ENCODE data around the gene UQCC5.

UQCC5 gene

GRCh38 chr3:52512105-52512504 is 24.3 kb upstream of the UQCC5 start (continued):
- no peak for TF ChIP-seq KLF10 (tag by site-specific recombination; IDR thresholded peaks at IDR 0.05)

GRCh38 chr3:52512727-52513126 is 23.7 kb upstream of the UQCC5 start:
- H3K9me3 ChIP-seq (ENCODE audit: control insufficient read depth, insufficient read depth, low read depth, low read length): no peaks in the 10 kb centered on the region
- no peak overlapping the region for H3K4me3 ChIP-seq (ENCODE audit: low read depth, low read length)
- H3K27ac ChIP-seq (ENCODE audit: extremely low read depth, low read depth, low read length): no peak overlapping the region
- TF ChIP-seq ZNF548 (tag by site-specific recombination; IDR thresholded peaks at IDR 0.05): no peak
- TF ChIP-seq, protein P1, sequence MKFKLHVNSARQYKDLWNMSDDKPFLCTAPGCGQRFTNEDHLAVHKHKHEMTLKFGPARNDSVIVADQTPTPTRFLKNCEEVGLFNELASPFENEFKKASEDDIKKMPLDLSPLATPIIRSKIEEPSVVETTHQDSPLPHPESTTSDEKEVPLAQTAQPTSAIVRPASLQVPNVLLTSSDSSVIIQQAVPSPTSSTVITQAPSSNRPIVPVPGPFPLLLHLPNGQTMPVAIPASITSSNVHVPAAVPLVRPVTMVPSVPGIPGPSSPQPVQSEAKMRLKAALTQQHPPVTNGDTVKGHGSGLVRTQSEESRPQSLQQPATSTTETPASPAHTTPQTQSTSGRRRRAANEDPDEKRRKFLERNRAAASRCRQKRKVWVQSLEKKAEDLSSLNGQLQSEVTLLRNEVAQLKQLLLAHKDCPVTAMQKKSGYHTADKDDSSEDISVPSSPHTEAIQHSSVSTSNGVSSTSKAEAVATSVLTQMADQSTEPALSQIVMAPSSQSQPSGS (tag by site-specific recombination; IDR thresholded peaks at IDR 0.05; ENCODE audit: low read depth): no peak
- TF ChIP-seq KLF1 (tag by site-specific recombination; IDR thresholded peaks at IDR 0.05): no peak
- TF ChIP-seq ZNF184 (tag by site-specific recombination; IDR thresholded peaks at IDR 0.05): no peak
- no peak for TF ChIP-seq ZNF404 (tag by site-specific recombination; IDR thresholded peaks at IDR 0.05)
- TF ChIP-seq, protein P2, sequence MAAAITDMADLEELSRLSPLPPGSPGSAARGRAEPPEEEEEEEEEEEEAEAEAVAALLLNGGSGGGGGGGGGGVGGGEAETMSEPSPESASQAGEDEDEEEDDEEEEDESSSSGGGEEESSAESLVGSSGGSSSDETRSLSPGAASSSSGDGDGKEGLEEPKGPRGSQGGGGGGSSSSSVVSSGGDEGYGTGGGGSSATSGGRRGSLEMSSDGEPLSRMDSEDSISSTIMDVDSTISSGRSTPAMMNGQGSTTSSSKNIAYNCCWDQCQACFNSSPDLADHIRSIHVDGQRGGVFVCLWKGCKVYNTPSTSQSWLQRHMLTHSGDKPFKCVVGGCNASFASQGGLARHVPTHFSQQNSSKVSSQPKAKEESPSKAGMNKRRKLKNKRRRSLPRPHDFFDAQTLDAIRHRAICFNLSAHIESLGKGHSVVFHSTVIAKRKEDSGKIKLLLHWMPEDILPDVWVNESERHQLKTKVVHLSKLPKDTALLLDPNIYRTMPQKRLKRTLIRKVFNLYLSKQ (tag by site-specific recombination; IDR thresholded peaks at IDR 0.05; ENCODE audit: borderline replicate concordance): no peak
- TF ChIP-seq, protein P3, sequence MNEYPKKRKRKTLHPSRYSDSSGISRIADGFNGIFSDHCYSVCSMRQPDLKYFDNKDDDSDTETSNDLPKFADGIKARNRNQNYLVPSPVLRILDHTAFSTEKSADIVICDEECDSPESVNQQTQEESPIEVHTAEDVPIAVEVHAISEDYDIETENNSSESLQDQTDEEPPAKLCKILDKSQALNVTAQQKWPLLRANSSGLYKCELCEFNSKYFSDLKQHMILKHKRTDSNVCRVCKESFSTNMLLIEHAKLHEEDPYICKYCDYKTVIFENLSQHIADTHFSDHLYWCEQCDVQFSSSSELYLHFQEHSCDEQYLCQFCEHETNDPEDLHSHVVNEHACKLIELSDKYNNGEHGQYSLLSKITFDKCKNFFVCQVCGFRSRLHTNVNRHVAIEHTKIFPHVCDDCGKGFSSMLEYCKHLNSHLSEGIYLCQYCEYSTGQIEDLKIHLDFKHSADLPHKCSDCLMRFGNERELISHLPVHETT (tag by site-specific recombination; IDR thresholded peaks at IDR 0.05): no peak
- TF ChIP-seq KLF8 (tag by site-specific recombination; IDR thresholded peaks at IDR 0.05): no peak
- no peak for TF ChIP-seq ZNF670 (tag by site-specific recombination; IDR thresholded peaks at IDR 0.05; ENCODE audit: low read depth)
- no peak for TF ChIP-seq ZBTB20 (tag by site-specific recombination; IDR thresholded peaks at IDR 0.05)
- TF ChIP-seq ZNF621 (tag by site-specific recombination; IDR thresholded peaks at IDR 0.05): no peak
- TF ChIP-seq, protein P4, sequence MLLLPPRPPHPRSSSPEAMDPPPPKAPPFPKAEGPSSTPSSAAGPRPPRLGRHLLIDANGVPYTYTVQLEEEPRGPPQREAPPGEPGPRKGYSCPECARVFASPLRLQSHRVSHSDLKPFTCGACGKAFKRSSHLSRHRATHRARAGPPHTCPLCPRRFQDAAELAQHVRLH (tag by site-specific recombination; IDR thresholded peaks at IDR 0.05): no peak
- TF ChIP-seq ZNF2 (tag by site-specific recombination; IDR thresholded peaks at IDR 0.05): no peak
- no peak for TF ChIP-seq ZBTB7A (tag by site-specific recombination; IDR thresholded peaks at IDR 0.05; ENCODE audit: low read depth)
- no peak for TF ChIP-seq YY2 (tag by site-specific recombination; IDR thresholded peaks at IDR 0.05)
- TF ChIP-seq ZXDB (tag by site-specific recombination; IDR thresholded peaks at IDR 0.05): no peak
- TF ChIP-seq IKZF3 (tag by site-specific recombination; IDR thresholded peaks at IDR 0.05): no peak
- TF ChIP-seq FEZF1 (tag by site-specific recombination; IDR thresholded peaks at IDR 0.05): no peak
- no peak for TF ChIP-seq MEIS1 (CRISPR knock-in tag; IDR thresholded peaks at IDR 0.05; ENCODE audit: borderline replicate concordance)
- ChIA-PET CTCF (no interaction called here), POLR2A (no interaction called here)
- H3K4me1 ChIP-seq (ENCODE audit: control insufficient read depth, insufficient read depth, low read length): no peaks in the 10 kb centered on the region
- no peaks in the 10 kb centered on the region for H3K36me3 ChIP-seq (ENCODE audit: control insufficient read depth in 2 of 2, insufficient read depth in 1 of 2, low read length in 2 of 2)

- no peak overlapping the region for H3K27ac ChIP-seq (ENCODE audit: extremely low read depth, low read depth, low read length)
- H3K9me3 ChIP-seq (ENCODE audit: control insufficient read depth, insufficient read depth, low read depth, low read length): no peaks in the 10 kb centered on the region
- no peak for TF ChIP-seq ZNF701 (tag by site-specific recombination; IDR thresholded peaks at IDR 0.05)
- no peak for TF ChIP-seq SCRT2 (tag by site-specific recombination; IDR thresholded peaks at IDR 0.05)
- peak; percentile 26 for TF ChIP-seq ZIC2 (tag by site-specific recombination; IDR thresholded peaks at IDR 0.05)
- H3K4me3 ChIP-seq (ENCODE audit: low read depth, low read length): no peak overlapping the region
- ChIA-PET POLR2A (no interaction called here), CTCF (no interaction called here)
- no peaks in the 10 kb centered on the region for H3K4me1 ChIP-seq (ENCODE audit: control insufficient read depth, insufficient read depth, low read length)
- H3K36me3 ChIP-seq (ENCODE audit: control insufficient read depth in 2 of 2, insufficient read depth in 1 of 2, low read length in 2 of 2): no peaks in the 10 kb centered on the region
Measured at GRCh38 chr3:52513281-52513680, 23.1 kb upstream of the UQCC5 start.
